ENCODE results near the gene GGCX.

The GGCX gene

DNA sequence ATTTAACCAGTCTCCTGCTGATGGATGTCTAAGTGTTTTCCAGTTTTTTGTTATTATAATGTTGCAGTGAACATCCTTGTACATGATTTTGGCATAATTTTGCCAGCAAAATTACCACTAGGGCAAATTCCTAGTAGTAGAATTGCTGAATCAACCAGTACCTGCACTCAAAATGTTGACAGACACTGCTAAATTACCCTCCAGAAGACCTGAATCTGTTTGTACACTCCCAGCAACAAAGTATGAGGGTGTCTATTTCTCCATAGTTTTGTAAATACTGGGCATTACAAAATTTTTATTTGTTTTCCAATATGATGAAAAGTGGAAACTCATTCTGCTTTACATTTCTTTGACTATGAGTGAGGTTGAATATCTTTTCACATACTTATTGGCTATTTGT lies 33.5 kb downstream of the GGCX start:
- H3K27ac ChIP-seq = no peak overlapping the region
- no peaks in the 10 kb centered on the region for H3K27me3 ChIP-seq (ENCODE audit: control insufficient read depth, insufficient read depth, low read length)
- TF ChIP-seq, protein P1, sequence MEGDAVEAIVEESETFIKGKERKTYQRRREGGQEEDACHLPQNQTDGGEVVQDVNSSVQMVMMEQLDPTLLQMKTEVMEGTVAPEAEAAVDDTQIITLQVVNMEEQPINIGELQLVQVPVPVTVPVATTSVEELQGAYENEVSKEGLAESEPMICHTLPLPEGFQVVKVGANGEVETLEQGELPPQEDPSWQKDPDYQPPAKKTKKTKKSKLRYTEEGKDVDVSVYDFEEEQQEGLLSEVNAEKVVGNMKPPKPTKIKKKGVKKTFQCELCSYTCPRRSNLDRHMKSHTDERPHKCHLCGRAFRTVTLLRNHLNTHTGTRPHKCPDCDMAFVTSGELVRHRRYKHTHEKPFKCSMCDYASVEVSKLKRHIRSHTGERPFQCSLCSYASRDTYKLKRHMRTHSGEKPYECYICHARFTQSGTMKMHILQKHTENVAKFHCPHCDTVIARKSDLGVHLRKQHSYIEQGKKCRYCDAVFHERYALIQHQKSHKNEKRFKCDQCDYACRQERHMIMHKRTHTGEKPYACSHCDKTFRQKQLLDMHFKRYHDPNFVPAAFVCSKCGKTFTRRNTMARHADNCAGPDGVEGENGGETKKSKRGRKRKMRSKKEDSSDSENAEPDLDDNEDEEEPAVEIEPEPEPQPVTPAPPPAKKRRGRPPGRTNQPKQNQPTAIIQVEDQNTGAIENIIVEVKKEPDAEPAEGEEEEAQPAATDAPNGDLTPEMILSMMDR (IDR thresholded peaks at IDR 0.05) = no peak
- no peak overlapping the region for H3K4me3 ChIP-seq (ENCODE audit: low read depth, low read length)
- H2AFZ ChIP-seq = no peak overlapping the region
- no peak overlapping the region for H3K4me2 ChIP-seq (ENCODE audit: low read length)
- H3K4me1 ChIP-seq = peaks cover 25% of the 10 kb centered on the region
- no peaks in the 10 kb centered on the region for H3K79me2 ChIP-seq
- H3K36me3 ChIP-seq (ENCODE audit: control insufficient read depth, insufficient read depth, low read length) = no peaks in the 10 kb centered on the region
- no peak overlapping the region for H3K9ac ChIP-seq
- H3K9me3 ChIP-seq (ENCODE audit: control insufficient read depth, low read length) = no peaks in the 10 kb centered on the region

DNA sequence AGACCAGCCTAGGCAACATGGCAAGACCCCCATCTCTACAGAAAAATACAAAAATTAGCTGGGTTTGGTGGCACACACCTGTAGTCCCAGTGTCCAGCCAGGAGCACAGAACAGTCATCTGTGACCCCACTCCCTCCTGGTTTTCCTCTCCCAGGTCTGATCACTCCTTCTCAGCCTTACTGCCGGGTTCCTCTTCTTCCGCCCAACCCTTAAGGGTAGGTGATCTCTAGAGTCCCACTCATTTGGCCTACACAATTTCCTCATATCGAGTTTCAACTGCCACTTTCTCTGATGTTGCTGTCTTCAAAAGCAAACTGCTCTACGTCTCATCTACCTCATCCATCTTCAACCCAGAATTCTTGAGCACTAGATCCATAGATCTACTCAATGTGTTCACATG lies 35.7 kb downstream of the GGCX start:
- no peak overlapping the region for H3K9ac ChIP-seq
- H3K9me3 ChIP-seq (ENCODE audit: control insufficient read depth, low read length) = no peaks in the 10 kb centered on the region
- no peaks in the 10 kb centered on the region for H3K27me3 ChIP-seq (ENCODE audit: control insufficient read depth, insufficient read depth, low read length)
- no peaks in the 10 kb centered on the region for H3K36me3 ChIP-seq (ENCODE audit: control insufficient read depth, insufficient read depth, low read length)
- H3K27ac ChIP-seq = peak overlapping the region; percentile 94
- peaks cover 25% of the 10 kb centered on the region for H3K4me1 ChIP-seq
- no peaks in the 10 kb centered on the region for H3K79me2 ChIP-seq
- TF ChIP-seq, protein P1 (IDR thresholded peaks at IDR 0.05) = no peak
- H2AFZ ChIP-seq = peak overlapping the region; percentile 84
- no peak overlapping the region for H3K4me3 ChIP-seq (ENCODE audit: low read depth, low read length)
- H3K4me2 ChIP-seq (ENCODE audit: low read length) = peak overlapping the region; percentile 37

- Histone ChIP-seq H3K9me3 (ENCODE audit: control insufficient read depth, low read length) (no peaks in the 10 kb centered on the region), H3K27me3 (ENCODE audit: control insufficient read depth, insufficient read depth, low read length) (no peaks in the 10 kb centered on the region), H3K79me2 (no peaks in the 10 kb centered on the region), H3K4me2 (ENCODE audit: low read length) (peak overlapping the region; percentile 37), H3K4me3 (ENCODE audit: low read depth, low read length) (peak overlapping the region; percentile 1), H2AFZ (peak overlapping the region; percentile 84), H3K9ac (no peak overlapping the region), H3K36me3 (ENCODE audit: control insufficient read depth, insufficient read depth, low read length) (no peaks in the 10 kb centered on the region), H3K4me1 (peaks cover 25% of the 10 kb centered on the region), H3K27ac (peak overlapping the region; percentile 94)
- TF ChIP-seq, protein P1 (IDR thresholded peaks at IDR 0.05) = no peak
Measured at GRCh38 chr2:85525029-85525428, 36.3 kb downstream of the GGCX start.

GRCh38 chr2:85524336-85524908 lies 36.9 kb downstream of the GGCX start:
- Histone ChIP-seq H2AFZ (peak overlapping the region; percentile 84), H3K79me2 (no peaks in the 10 kb centered on the region), H3K4me3 (ENCODE audit: low read depth, low read length) (peak overlapping the region; percentile 1), H3K9ac (peak overlapping the region; percentile 8), H3K4me1 (peaks cover 25% of the 10 kb centered on the region), H3K4me2 (ENCODE audit: low read length) (peak overlapping the region; percentile 37), H3K27ac (peak overlapping the region; percentile 94), H3K27me3 (ENCODE audit: control insufficient read depth, insufficient read depth, low read length) (no peaks in the 10 kb centered on the region), H3K36me3 (ENCODE audit: control insufficient read depth, insufficient read depth, low read length) (no peaks in the 10 kb centered on the region), H3K9me3 (ENCODE audit: control insufficient read depth, low read length) (no peaks in the 10 kb centered on the region)
- TF ChIP-seq, protein P1 (IDR thresholded peaks at IDR 0.05) = no peak

DNA sequence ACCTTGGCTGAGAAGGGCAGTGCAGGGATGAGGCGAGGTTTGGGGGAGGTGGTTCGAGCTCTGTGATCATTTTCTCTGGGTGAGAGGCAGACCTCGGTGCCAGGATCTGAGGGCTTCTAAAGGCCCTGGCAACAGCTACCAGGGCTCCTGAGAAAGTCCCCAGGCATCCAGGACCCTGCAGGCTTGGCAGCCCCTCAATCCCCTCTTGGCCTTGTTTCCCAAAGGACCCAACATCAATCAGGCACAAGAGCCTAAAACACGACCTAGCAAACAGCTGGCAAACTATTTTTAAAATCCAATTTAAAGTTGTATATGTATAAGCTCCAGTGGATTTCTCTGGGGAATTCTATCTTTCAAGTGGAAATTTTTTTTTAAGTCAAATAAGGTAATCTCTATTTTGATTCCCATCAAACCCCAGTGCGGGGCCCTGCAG lies 37.4 kb downstream of the GGCX start:
- Histone ChIP-seq H3K27ac (peak overlapping the region; percentile 94), H3K4me1 (peaks cover 25% of the 10 kb centered on the region), H3K9ac (peak overlapping the region; percentile 8), H3K4me3 (ENCODE audit: low read depth, low read length) (no peak overlapping the region), H3K27me3 (ENCODE audit: control insufficient read depth, insufficient read depth, low read length) (no peaks in the 10 kb centered on the region), H3K9me3 (ENCODE audit: control insufficient read depth, low read length) (no peaks in the 10 kb centered on the region), H3K36me3 (ENCODE audit: control insufficient read depth, insufficient read depth, low read length) (no peaks in the 10 kb centered on the region), H3K4me2 (ENCODE audit: low read length) (peak overlapping the region; percentile 12), H3K79me2 (no peaks in the 10 kb centered on the region), H2AFZ (peak overlapping the region; percentile 84)
- TF ChIP-seq, protein P1 (IDR thresholded peaks at IDR 0.05) = no peak
